HepG2 (cell line): ENCODE data around the gene EIF4E1B. TPM values are rescaled to one million over a fixed set of nuclear protein-coding genes. Genes with fewer than 3 reads are reported as not detected.

Experiments
- BHLHE40 ChIP-seq: IDR thresholded peaks from 2 replicates; pipeline ENCODE4 v1.6.1; 2011; ENCODE audit warnings: low read length, improper control_type of control experiment
- CBFB ChIP-seq: sonication (generic); formaldehyde crosslinking; IDR thresholded peaks from 2 replicates; pipeline ENCODE4 v1.4.0; 2020; ENCODE audit warnings: missing genetic modification reagents
- CENPBD1 ChIP-seq: sonication (generic); formaldehyde crosslinking; IDR thresholded peaks from 2 replicates; pipeline ENCODE4 v1.8.0; 2022; ENCODE audit warnings: missing genetic modification reagents, low read depth, mild to moderate bottlenecking, borderline replicate concordance
- ETS1 ChIP-seq: sonication (generic); formaldehyde crosslinking; IDR thresholded peaks from 2 replicates; pipeline ENCODE4 v1.4.0; 2020; ENCODE audit warnings: missing genetic modification reagents
- ETV5 ChIP-seq: IDR thresholded peaks from 2 replicates; pipeline ENCODE4 v1.6.1; 2018; ENCODE audit warnings: missing biosample characterization, missing genetic modification reagents, inconsistent platforms, borderline replicate concordance
- GATA4 ChIP-seq: sonication (generic); IDR thresholded peaks from 2 replicates; pipeline ENCODE4 v1.6.1; 2016; ENCODE audit warnings: antibody characterized with exemption, low read depth, borderline replicate concordance
- GTF2F1 ChIP-seq: fragments of 150-350 bp; IDR thresholded peaks from 2 replicates; pipeline ENCODE4 v1.6.1; 2014; ENCODE audit warnings: low read length
- HMGA1 ChIP-seq: sonication (generic); formaldehyde crosslinking; conservative IDR thresholded peaks from 2 replicates; pipeline ENCODE4 v1.4.0; 2020; ENCODE audit warnings: missing genetic modification reagents
- HNRNPUL1 ChIP-seq: fragments of 200-400 bp; formaldehyde crosslinking; IDR thresholded peaks from 2 replicates; pipeline ENCODE4 v1.6.1; 2017; ENCODE audit warnings: low read depth, mild to moderate bottlenecking, low read length, moderate library complexity
- HOMEZ ChIP-seq: IDR thresholded peaks from 2 replicates; pipeline ENCODE4 v1.6.1; 2016; ENCODE audit warnings: low read depth
- HOXA7 ChIP-seq: sonication (generic); formaldehyde crosslinking; IDR thresholded peaks from 2 replicates; pipeline ENCODE4 v1.8.1; 2022; ENCODE audit warnings: mild to moderate bottlenecking, missing genetic modification reagents, moderate library complexity
- NR0B2 ChIP-seq: sonication (generic); formaldehyde crosslinking; IDR thresholded peaks from 2 replicates; pipeline ENCODE4 v1.4.0; 2020; ENCODE audit warnings: mild to moderate bottlenecking, missing genetic modification reagents
- PAWR ChIP-seq: sonication (generic); formaldehyde crosslinking; IDR thresholded peaks from 2 replicates; pipeline ENCODE4 v1.4.0; 2020; ENCODE audit warnings: missing genetic modification reagents, mild to moderate bottlenecking, borderline replicate concordance
- RARA ChIP-seq: IDR thresholded peaks from 2 replicates; pipeline ENCODE4 v1.6.1; 2016; ENCODE audit warnings: missing genetic modification reagents, missing compliant biosample characterization
- RXRA ChIP-seq: sonication (generic); formaldehyde crosslinking; IDR thresholded peaks from 2 replicates; pipeline ENCODE4 v1.5.1; 2020; ENCODE audit warnings: missing genetic modification reagents
- SALL1 ChIP-seq: sonication (generic); formaldehyde crosslinking; IDR thresholded peaks from 2 replicates; pipeline ENCODE4 v1.8.0; 2022; ENCODE audit warnings: mild to moderate bottlenecking, missing genetic modification reagents
- SRSF1 ChIP-seq: fragments of 200-400 bp; formaldehyde crosslinking; optimal IDR thresholded peaks from 2 replicates; pipeline ENCODE3; 2017; ENCODE audit warnings: mild to moderate bottlenecking, low read depth, low read length, moderate library complexity
- ZKSCAN5 ChIP-seq: sonication (generic); formaldehyde crosslinking; IDR thresholded peaks from 2 replicates; pipeline ENCODE4 v1.5.1; 2020; ENCODE audit warnings: mild to moderate bottlenecking, missing genetic modification reagents
- ZNF230 ChIP-seq: sonication (generic); formaldehyde crosslinking; IDR thresholded peaks from 2 replicates; pipeline ENCODE4 v1.4.0; 2020; ENCODE audit warnings: mild to moderate bottlenecking, missing genetic modification reagents
- ZNF737 ChIP-seq: sonication (generic); formaldehyde crosslinking; IDR thresholded peaks from 2 replicates; pipeline ENCODE4 v1.5.0; 2020; ENCODE audit warnings: missing genetic modification reagents, mild to moderate bottlenecking, borderline replicate concordance
- ZNF770 ChIP-seq: sonication (generic); formaldehyde crosslinking; IDR thresholded peaks from 2 replicates; pipeline ENCODE4 v1.5.0; 2020; ENCODE audit warnings: mild to moderate bottlenecking, missing genetic modification reagents
- ZNF839 ChIP-seq: sonication (generic); formaldehyde crosslinking; IDR thresholded peaks from 2 replicates; pipeline ENCODE4 v1.4.0; 2020; ENCODE audit warnings: missing genetic modification reagents, mild to moderate bottlenecking, borderline replicate concordance
- ZNF883 ChIP-seq: sonication (generic); formaldehyde crosslinking; IDR thresholded peaks from 2 replicates; pipeline ENCODE4 v1.5.1; 2020; ENCODE audit warnings: mild to moderate bottlenecking, missing genetic modification reagents; ENCODE audit errors: not compliant biosample characterization
- ZSCAN22 ChIP-seq: sonication (generic); formaldehyde crosslinking; IDR thresholded peaks from 2 replicates; pipeline ENCODE4 v1.4.0; 2020; ENCODE audit warnings: mild to moderate bottlenecking, missing genetic modification reagents
- ZSCAN25 ChIP-seq: sonication (generic); formaldehyde crosslinking; IDR thresholded peaks from 2 replicates; pipeline ENCODE4 v1.8.0; 2022; ENCODE audit warnings: mild to moderate bottlenecking, missing genetic modification reagents
- polyA plus RNA-seq, 8 experiments: library from polyadenylated mRNA; depleted of rRNA in 3 of 8; stranded (reverse) in 7 of 8; unstranded in 1 of 8; fragments of >200 nt; fragmentation: Illumina TruSeq in 4 of 8; extraction: Trizol in 4 of 8; gene quantifications; 2 replicates each; pipeline versions ENCODE4 v1.2.1 to v1.2.3, GENCODE V29; 2011 to 2016; ENCODE audit warnings: low read depth in 4 of 8, missing spikeins in 1 of 8, mixed read lengths in 1 of 8; ENCODE audit not compliant: insufficient read depth in 1 of 8
- total RNA-seq, 5 experiments: library from RNA; depleted of rRNA; stranded (reverse); fragments of >200 nt; fragmentation: Illumina TruSeq; extraction: Trizol; gene quantifications; 2 replicates each; pipeline ENCODE4 v1.2.3, GENCODE V29; 2016; ENCODE audit warnings: low read depth in 1 of 5

The EIF4E1B gene
- total and polyA plus RNA-seq, 2 of the 13 experiments (the other 11 are each of a cell fraction or from before 2014, with no cell fraction given): not detected

- TF ChIP-seq ZNF230 (no peak), SALL1 (peak; percentile 40; the same call in 1 of the 2 replicates), HNRNPUL1 (no peak), PAWR (no peak), HOMEZ (CRISPR knock-in tag) (no peak), HOXA7 (CRISPR knock-in tag) (no peak), GATA4 (0 out of 2 replicates have a peak, but pooled peaks have one; percentile 33), HMGA1 (CRISPR knock-in tag) (no peak), ETV5 (CRISPR knock-in tag) (no peak), ZNF883 (CRISPR knock-in tag) (peak; percentile 33), ZSCAN22 (CRISPR knock-in tag) (no peak), RXRA (CRISPR knock-in tag) (no peak), ZNF770 (CRISPR knock-in tag) (0 out of 2 replicates have a peak, but pooled peaks have one; percentile 24), ZNF839 (CRISPR knock-in tag) (no peak), ETS1 (CRISPR knock-in tag) (no peak), ZKSCAN5 (CRISPR knock-in tag) (no peak), ZNF737 (CRISPR knock-in tag) (no peak), ZSCAN25 (CRISPR knock-in tag) (no peak), GTF2F1 (no peak), NR0B2 (no peak), SRSF1 (no peak), BHLHE40 (no peak), CENPBD1 (CRISPR knock-in tag) (no peak), RARA (CRISPR knock-in tag) (0 out of 2 replicates have a peak, but pooled peaks have one; percentile 9), CBFB (peak; percentile 53)
Observed at GRCh38 chr5:176647030-176647842, 16.8 kb downstream of the EIF4E1B start, which contains the start of gene TSPAN17 (continued).
